ENCODE data around the gene ALDH4A1.

DNA sequence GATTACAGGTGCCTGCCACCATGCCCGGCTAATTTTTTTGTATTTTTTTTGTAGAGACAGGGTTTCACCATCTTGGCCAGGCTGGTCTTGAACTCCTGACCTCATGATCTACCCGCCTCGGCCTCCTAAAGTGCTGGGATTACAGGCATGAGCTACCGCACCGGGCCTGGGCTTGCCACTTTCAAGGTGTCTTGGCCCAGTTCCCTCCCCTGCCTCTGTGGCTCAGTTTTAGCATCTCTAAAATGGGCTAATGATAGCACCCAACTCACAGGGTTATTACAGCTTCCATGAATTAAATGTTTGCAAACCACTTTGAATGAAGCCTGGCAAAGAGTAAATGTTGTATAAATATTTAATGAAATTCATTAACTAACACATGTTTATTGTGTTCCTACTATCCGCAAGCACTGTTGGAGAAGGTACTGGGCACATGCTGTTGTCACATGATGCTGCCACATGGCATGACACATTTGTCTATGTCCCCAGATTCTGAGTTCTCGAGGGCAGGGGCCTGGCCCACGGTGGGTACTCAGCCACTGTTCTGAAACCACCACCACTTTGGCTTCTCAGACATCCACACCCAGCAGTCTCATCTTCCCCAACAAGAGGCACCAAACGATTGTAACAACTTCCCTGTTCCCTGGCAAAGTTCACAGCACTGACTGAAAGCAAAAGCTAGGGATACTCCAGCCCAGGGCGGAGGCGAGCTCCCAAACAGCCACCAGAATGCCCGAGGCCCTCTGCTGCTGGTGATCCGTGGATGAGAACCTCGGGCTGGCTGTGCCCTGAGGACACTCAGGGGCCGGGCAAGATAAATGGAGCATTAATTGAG, 44.4 kb upstream of the ALDH4A1 start:
- TF ChIP-seq CTCF (IDR thresholded peaks at IDR 0.05): no peak
- TF ChIP-seq POLR2A (IDR thresholded peaks at IDR 0.05): no peak
- TF ChIP-seq EP300 (IDR thresholded peaks at IDR 0.05): no peak

Measured in ovary (tissue), 3 donors.